Measurements from ENCODE around the gene SFXN5.

DNA sequence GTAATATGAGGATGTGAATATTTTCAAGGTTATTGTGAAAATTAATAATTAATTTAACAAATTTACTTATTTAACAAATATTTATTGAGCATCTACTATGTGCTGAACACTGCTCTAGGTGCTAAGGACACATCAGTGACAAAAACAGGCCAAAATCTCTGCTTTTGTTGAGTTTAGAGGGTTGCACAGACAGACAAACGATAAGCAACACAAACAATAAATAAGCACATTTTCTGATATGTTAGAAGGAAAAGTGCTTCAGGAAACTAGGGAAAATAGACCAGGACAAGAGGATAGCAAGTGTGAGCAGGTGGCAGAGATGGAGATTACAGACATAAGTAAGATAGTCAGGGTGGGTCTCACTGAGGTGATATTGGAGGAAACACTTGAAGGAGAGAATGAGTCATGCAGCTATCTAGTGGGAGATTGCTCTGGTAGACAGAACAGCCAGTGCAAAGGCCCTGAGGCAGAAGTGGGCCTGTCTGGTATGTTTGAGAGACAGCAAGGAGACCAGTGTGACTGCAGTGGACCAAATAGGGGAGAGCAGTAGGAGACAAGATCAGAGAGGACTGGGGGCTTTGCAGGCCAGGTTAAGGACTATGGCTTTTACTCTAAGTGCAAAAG, 38.3 kb downstream of the SFXN5 start:
- TF ChIP-seq, protein P1, sequence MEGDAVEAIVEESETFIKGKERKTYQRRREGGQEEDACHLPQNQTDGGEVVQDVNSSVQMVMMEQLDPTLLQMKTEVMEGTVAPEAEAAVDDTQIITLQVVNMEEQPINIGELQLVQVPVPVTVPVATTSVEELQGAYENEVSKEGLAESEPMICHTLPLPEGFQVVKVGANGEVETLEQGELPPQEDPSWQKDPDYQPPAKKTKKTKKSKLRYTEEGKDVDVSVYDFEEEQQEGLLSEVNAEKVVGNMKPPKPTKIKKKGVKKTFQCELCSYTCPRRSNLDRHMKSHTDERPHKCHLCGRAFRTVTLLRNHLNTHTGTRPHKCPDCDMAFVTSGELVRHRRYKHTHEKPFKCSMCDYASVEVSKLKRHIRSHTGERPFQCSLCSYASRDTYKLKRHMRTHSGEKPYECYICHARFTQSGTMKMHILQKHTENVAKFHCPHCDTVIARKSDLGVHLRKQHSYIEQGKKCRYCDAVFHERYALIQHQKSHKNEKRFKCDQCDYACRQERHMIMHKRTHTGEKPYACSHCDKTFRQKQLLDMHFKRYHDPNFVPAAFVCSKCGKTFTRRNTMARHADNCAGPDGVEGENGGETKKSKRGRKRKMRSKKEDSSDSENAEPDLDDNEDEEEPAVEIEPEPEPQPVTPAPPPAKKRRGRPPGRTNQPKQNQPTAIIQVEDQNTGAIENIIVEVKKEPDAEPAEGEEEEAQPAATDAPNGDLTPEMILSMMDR (IDR thresholded peaks at IDR 0.05; ENCODE audit: poor library complexity, severe bottlenecking): no peak
- TF ChIP-seq POLR2AphosphoS5 (IDR thresholded peaks at IDR 0.05) (no peak), TAF1 (IDR thresholded peaks at IDR 0.05; ENCODE audit: low read depth) (no peak), EZH2 (IDR thresholded peaks at IDR 0.05; ENCODE audit: borderline replicate concordance, insufficient read depth, low read length, poor library complexity, severe bottlenecking) (no peak), EP300 (conservative IDR thresholded peaks at IDR 0.05; ENCODE audit: poor library complexity, severe bottlenecking) (no peak), MXI1 (conservative IDR thresholded peaks at IDR 0.05; ENCODE audit: poor library complexity, severe bottlenecking) (no peak), RAD21 (conservative IDR thresholded peaks at IDR 0.05) (no peak)
- TF ChIP-seq, protein P2, sequence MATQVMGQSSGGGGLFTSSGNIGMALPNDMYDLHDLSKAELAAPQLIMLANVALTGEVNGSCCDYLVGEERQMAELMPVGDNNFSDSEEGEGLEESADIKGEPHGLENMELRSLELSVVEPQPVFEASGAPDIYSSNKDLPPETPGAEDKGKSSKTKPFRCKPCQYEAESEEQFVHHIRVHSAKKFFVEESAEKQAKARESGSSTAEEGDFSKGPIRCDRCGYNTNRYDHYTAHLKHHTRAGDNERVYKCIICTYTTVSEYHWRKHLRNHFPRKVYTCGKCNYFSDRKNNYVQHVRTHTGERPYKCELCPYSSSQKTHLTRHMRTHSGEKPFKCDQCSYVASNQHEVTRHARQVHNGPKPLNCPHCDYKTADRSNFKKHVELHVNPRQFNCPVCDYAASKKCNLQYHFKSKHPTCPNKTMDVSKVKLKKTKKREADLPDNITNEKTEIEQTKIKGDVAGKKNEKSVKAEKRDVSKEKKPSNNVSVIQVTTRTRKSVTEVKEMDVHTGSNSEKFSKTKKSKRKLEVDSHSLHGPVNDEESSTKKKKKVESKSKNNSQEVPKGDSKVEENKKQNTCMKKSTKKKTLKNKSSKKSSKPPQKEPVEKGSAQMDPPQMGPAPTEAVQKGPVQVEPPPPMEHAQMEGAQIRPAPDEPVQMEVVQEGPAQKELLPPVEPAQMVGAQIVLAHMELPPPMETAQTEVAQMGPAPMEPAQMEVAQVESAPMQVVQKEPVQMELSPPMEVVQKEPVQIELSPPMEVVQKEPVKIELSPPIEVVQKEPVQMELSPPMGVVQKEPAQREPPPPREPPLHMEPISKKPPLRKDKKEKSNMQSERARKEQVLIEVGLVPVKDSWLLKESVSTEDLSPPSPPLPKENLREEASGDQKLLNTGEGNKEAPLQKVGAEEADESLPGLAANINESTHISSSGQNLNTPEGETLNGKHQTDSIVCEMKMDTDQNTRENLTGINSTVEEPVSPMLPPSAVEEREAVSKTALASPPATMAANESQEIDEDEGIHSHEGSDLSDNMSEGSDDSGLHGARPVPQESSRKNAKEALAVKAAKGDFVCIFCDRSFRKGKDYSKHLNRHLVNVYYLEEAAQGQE (IDR thresholded peaks at IDR 0.05; ENCODE audit: borderline replicate concordance): no peak

Measured in neural cell (in vitro differentiated cells).